Uterus (tissue), 4 donors: ENCODE data around the gene KIRREL3. TPM values are rescaled to one million over a fixed set of nuclear protein-coding genes. Genes with fewer than 3 reads are reported as not detected.

Experiments used
- DNase-seq, 2 donors: peaks; one replicate each; pipeline ENCODE4 v3.0.0-alpha.2; 2019 to 2020
- H3K27ac ChIP-seq, 2 donors: fragments of 200-600 bp; sonication (generic); 1 replicate in 1 of 2; 2 replicates in 1 of 2; pipeline ENCODE4 v1.5.1; 2016 to 2018
- H3K27me3 ChIP-seq, 2 donors: fragments of 200-600 bp; sonication (generic); one replicate each; pipeline ENCODE4 v1.5.1; 2018 to 2019; ENCODE audit warnings: control low read depth in 1 of 2
- H3K36me3 ChIP-seq, 2 donors: fragments of 200-600 bp; sonication (generic); one replicate each; pipeline ENCODE4 v1.5.1; 2019; ENCODE audit warnings: control low read depth in 1 of 2
- H3K4me1 ChIP-seq, 2 donors: fragments of 200-600 bp; sonication (generic); one replicate each; pipeline ENCODE4 v1.5.1; 2018 to 2019; ENCODE audit warnings: control low read depth in 1 of 2
- H3K4me3 ChIP-seq, 2 donors: fragments of 200-600 bp; sonication (generic); 1 replicate in 1 of 2; 2 replicates in 1 of 2; pipeline ENCODE4 v1.5.1; 2018 to 2019; ENCODE audit warnings: mild to moderate bottlenecking in 1 of 2
- H3K9me3 ChIP-seq, 2 donors: fragments of 200-600 bp; sonication (generic); one replicate each; pipeline ENCODE4 v1.5.1; 2019; ENCODE audit warnings: control low read depth in 1 of 2
- CTCF ChIP-seq, 4 experiments: fragments of 200-600 bp in 2 of 4; fragments of 450-650 bp in 2 of 4; sonication (generic) in 2 of 4; IDR thresholded peaks; one replicate each; pipeline ENCODE4 v1.5.1; 2016 to 2019; ENCODE audit warnings: antibody characterized with exemption in 4 of 4, mild to moderate bottlenecking in 2 of 4, moderate library complexity in 1 of 4
- POLR2A ChIP-seq, 2 donors: fragments of 450-650 bp; IDR thresholded peaks; one replicate each; pipeline ENCODE4 v1.6.1; 2016; ENCODE audit warnings: antibody characterized with exemption in 2 of 2, mild to moderate bottlenecking in 1 of 2, moderate library complexity in 1 of 2
- intact Hi-C: fragments of 100-400 bp; cut with DNase I; formaldehyde crosslinking; loops from one replicate; pipeline ENCODE4 v1.15.1; 2023; ENCODE audit warnings: low total_unique reads
- total RNA-seq, 4 donors: library from RNA; depleted of rRNA in 3 of 4; stranded (reverse); fragments of >200 nt in 3 of 4; gene quantifications; one replicate each; pipeline versions ENCODE4 v1.1.0 to v1.2.4, GENCODE V29; 2014 to 2023
- donor health status: DM: yes; HTN: yes; CAD: no.

Gene KIRREL3
- total RNA-seq, 4 donors from 2014 or later: 10.0 TPM; not detected in 3

- H3K9me3 ChIP-seq: no peaks in the 10 kb centered on the region
- H3K27ac ChIP-seq: no peak overlapping the region
- no peak for DNase-seq
- TF ChIP-seq CTCF (IDR thresholded peaks at IDR 0.05) (no peak), POLR2A (IDR thresholded peaks at IDR 0.05) (no peak)
- no peaks in the 10 kb centered on the region for H3K27me3 ChIP-seq
- intact Hi-C loops: no loop called here
- H3K4me1 ChIP-seq: no peaks in the 10 kb centered on the region
- H3K4me3 ChIP-seq: no peak overlapping the region
- no peaks in the 10 kb centered on the region for H3K36me3 ChIP-seq
These were observed 373.1 kb downstream of the KIRREL3 start for GRCh38 chr11:126627421-126627820.

GRCh38 chr11:126624506-126624905, 376.1 kb downstream of the KIRREL3 start:
- no peaks in the 10 kb centered on the region for H3K27me3 ChIP-seq
- H3K4me1 ChIP-seq: no peaks in the 10 kb centered on the region
- no peak overlapping the region for H3K4me3 ChIP-seq
- no peak for TF ChIP-seq CTCF (IDR thresholded peaks at IDR 0.05)
- no peak for TF ChIP-seq POLR2A (IDR thresholded peaks at IDR 0.05)
- intact Hi-C loops: no loop called here
- H3K9me3 ChIP-seq: no peaks in the 10 kb centered on the region
- H3K36me3 ChIP-seq: no peaks in the 10 kb centered on the region
- H3K27ac ChIP-seq: no peak overlapping the region
- DNase-seq: no peak

GRCh38 chr11:126619516-126619915, 381.1 kb downstream of the KIRREL3 start:
- Histone ChIP-seq H3K27me3 (no peaks in the 10 kb centered on the region), H3K9me3 (no peaks in the 10 kb centered on the region), H3K27ac (no peak overlapping the region), H3K36me3 (no peaks in the 10 kb centered on the region), H3K4me3 (no peak overlapping the region), H3K4me1 (no peaks in the 10 kb centered on the region)
- intact Hi-C loops: no loop called here
- DNase-seq: no peak
- no peak for TF ChIP-seq POLR2A (IDR thresholded peaks at IDR 0.05)
- TF ChIP-seq CTCF (IDR thresholded peaks at IDR 0.05): no peak

- Histone ChIP-seq H3K27ac (no peak overlapping the region), H3K9me3 (no peaks in the 10 kb centered on the region), H3K4me3 (no peak overlapping the region), H3K36me3 (no peaks in the 10 kb centered on the region), H3K4me1 (no peaks in the 10 kb centered on the region), H3K27me3 (no peaks in the 10 kb centered on the region)
- DNase-seq: no peak
- TF ChIP-seq CTCF (IDR thresholded peaks at IDR 0.05) (no peak), POLR2A (IDR thresholded peaks at IDR 0.05) (no peak)
- intact Hi-C loops: no loop called here
These were observed 384.7 kb downstream of the KIRREL3 start for GRCh38 chr11:126615845-126616244.

- intact Hi-C loops: no loop called here
- TF ChIP-seq POLR2A (IDR thresholded peaks at IDR 0.05) (no peak), CTCF (IDR thresholded peaks at IDR 0.05) (no peak)
- no peaks in the 10 kb centered on the region for H3K9me3 ChIP-seq
- H3K4me3 ChIP-seq: no peak overlapping the region
- no peak for DNase-seq
- no peaks in the 10 kb centered on the region for H3K27me3 ChIP-seq
- no peaks in the 10 kb centered on the region for H3K36me3 ChIP-seq
- H3K4me1 ChIP-seq: no peaks in the 10 kb centered on the region
- H3K27ac ChIP-seq: no peak overlapping the region
These were observed 387.3 kb downstream of the KIRREL3 start for GRCh38 chr11:126613272-126613671.
